Measurements from ENCODE around the gene PHKG2.

GRCh38 chr16:30779596-30779995, 31.4 kb downstream of the PHKG2 start:
- TF ChIP-seq SUZ12 (IDR thresholded peaks at IDR 0.05; ENCODE audit: extremely low read depth, insufficient read depth, insufficient read length) (no peak), YY1 (IDR thresholded peaks at IDR 0.05; ENCODE audit: insufficient read depth, insufficient read length) (no peak)

All from NT2/D1 (cell line).